Measurements from ENCODE around the gene PAX7. TPM values are rescaled to one million over a fixed set of nuclear protein-coding genes. Genes with fewer than 3 reads are reported as not detected.

Gene PAX7
- total RNA-seq, 4 donors from 2014 or later: 1.8 to 5.1 (median 3.9) TPM

DNA sequence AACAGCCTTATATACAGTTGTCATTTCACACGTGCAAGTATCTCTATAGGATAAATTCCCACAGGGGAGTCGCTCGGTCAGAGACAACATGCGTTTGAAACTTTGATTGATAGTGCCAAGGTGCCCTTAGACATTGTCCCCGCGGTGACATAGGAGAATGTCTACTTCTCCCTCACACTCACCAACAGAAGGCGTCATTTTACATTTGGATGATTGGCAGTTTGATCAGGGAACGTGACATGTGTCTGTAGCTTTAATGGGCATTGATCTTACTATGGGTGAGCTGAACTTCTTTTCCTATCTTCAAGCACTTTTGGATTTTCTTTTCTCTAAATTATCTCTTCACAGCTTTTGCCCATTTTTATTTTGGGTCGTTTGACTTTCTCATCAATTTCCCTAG is 42.6 kb upstream of the PAX7 start:
- intact Hi-C loops (cut with DNase I; ENCODE audit: low total_unique reads) (no loop called here), in situ Hi-C loops (cut with MboI; ENCODE audit: low sequenced_read_pairs in 4 of 4) (loop anchor here in 2 of 4 donors (25.0 kb wide), 1 partner anchor 224 kb away; no protein-coding TSS in a partner anchor)
- TF ChIP-seq, protein P1, sequence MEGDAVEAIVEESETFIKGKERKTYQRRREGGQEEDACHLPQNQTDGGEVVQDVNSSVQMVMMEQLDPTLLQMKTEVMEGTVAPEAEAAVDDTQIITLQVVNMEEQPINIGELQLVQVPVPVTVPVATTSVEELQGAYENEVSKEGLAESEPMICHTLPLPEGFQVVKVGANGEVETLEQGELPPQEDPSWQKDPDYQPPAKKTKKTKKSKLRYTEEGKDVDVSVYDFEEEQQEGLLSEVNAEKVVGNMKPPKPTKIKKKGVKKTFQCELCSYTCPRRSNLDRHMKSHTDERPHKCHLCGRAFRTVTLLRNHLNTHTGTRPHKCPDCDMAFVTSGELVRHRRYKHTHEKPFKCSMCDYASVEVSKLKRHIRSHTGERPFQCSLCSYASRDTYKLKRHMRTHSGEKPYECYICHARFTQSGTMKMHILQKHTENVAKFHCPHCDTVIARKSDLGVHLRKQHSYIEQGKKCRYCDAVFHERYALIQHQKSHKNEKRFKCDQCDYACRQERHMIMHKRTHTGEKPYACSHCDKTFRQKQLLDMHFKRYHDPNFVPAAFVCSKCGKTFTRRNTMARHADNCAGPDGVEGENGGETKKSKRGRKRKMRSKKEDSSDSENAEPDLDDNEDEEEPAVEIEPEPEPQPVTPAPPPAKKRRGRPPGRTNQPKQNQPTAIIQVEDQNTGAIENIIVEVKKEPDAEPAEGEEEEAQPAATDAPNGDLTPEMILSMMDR (IDR thresholded peaks at IDR 0.05 in 4 of 5, conservative IDR thresholded peaks at IDR 0.05 in 1 of 5): no peak
- no peak for TF ChIP-seq POLR2A (IDR thresholded peaks at IDR 0.05)
- DNase-seq (no peak), ATAC-seq (no peak)
- Histone ChIP-seq H3K27ac (no peak overlapping the region), H3K27me3 (peaks cover 3 to 7% (median 4%) of the 10 kb centered on the region in 3 donors), H3K9me3 (no peaks in the 10 kb centered on the region), H3K36me3 (no peaks in the 10 kb centered on the region), H3K4me3 (no peak overlapping the region), H3K4me1 (no peaks in the 10 kb centered on the region)

DNA sequence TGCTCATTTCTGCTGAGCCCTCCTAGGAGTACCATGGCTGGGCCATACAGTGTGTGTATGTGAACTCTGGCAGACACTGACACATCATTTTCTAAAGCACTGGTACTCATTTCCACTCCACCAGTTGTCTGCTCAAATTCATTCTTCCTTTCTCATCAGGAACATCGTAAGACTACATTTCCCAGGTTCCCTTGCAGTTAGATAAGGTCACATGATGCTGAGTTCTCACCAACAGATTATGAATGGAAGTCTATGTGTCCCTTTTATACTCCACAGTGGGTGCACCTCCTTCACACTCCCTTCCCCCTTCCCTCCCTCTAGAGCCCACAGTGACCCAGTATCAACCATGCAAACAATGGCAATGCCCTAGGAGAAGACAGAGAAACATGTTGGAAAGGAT is 38.3 kb upstream of the PAX7 start:
- H3K36me3 ChIP-seq: no peaks in the 10 kb centered on the region
- no peak for ATAC-seq
- no peak for DNase-seq
- TF ChIP-seq, protein P1 (IDR thresholded peaks at IDR 0.05 in 4 of 5, conservative IDR thresholded peaks at IDR 0.05 in 1 of 5): no peak
- TF ChIP-seq POLR2A (IDR thresholded peaks at IDR 0.05): no peak
- no peaks in the 10 kb centered on the region for H3K9me3 ChIP-seq
- H3K27ac ChIP-seq: no peak overlapping the region
- intact Hi-C loops (cut with DNase I; ENCODE audit: low total_unique reads): no loop called here
- H3K27me3 ChIP-seq: peaks cover 0 to 8% (median 4%) of the 10 kb centered on the region in 3 donors
- no peaks in the 10 kb centered on the region for H3K4me1 ChIP-seq
- no peak overlapping the region for H3K4me3 ChIP-seq
- in situ Hi-C loops (cut with MboI; ENCODE audit: low sequenced_read_pairs in 4 of 4): loop anchor here in 2 of 4 donors (25.0 kb wide), 1 partner anchor 220 kb away; no protein-coding TSS in a partner anchor

DNA sequence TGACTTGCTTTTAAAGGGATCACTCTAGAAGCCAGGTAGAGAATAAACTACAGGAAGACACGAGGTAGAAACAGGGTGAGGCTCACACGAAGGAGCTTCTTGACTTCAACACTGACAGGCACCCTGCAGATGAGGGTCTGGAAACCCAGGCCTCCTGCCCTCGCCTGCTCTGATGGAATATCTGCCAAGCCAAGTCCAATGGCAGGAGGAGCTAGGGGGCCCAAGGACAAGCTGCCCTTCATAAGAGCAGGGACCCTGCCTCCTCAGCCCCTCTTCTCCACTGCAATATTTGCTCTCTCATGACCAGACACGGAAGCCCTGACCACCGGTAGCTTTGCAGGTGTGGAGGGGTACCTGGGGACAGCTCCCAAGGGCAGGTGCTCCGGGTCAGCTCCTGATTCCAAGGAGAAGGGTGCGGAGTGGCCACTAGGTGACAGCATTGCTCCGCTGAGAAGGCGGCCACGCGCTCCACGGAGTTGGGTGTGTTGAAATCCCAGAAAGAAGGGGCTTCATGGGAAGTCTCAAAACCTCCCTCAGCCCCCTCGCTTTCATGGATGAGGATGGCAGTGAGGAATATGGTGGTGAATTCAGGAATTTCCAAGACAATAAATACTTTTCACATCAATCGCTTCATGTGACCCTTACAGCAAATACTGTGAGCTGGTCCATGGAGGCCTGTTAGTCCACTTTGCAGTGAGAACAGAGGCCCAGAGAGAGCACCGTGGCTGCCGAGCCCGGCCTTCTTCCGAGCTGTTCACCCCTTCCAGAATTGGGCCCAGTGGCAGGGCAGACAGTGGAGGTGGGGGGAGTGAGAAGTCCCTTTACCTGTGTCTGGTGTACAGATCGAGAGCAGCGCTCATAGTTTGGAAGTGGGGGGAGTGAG is 33.2 kb upstream of the PAX7 start:
- ATAC-seq (no peak), DNase-seq (peak; percentile 14 to 19)
- intact Hi-C loops (cut with DNase I; ENCODE audit: low total_unique reads) (loop anchor here (1.0 to 2.0 kb wide), 3 partner anchors 83 to 277 kb away; no protein-coding TSS in a partner anchor), in situ Hi-C loops (cut with MboI; ENCODE audit: low sequenced_read_pairs in 4 of 4) (loop anchor here (5.0 to 25.0 kb wide), 2 partner anchors 215 to 225 kb away; no protein-coding TSS in a partner anchor)
- H3K27ac ChIP-seq: no peak overlapping the region
- peaks cover 0 to 10% (median 9%) of the 10 kb centered on the region in 3 donors for H3K27me3 ChIP-seq
- no peaks in the 10 kb centered on the region for H3K4me1 ChIP-seq
- no peak overlapping the region for H3K4me3 ChIP-seq
- H3K36me3 ChIP-seq: no peaks in the 10 kb centered on the region
- no peaks in the 10 kb centered on the region for H3K9me3 ChIP-seq
- TF ChIP-seq POLR2A (IDR thresholded peaks at IDR 0.05): no peak
- TF ChIP-seq, protein P1 (IDR thresholded peaks at IDR 0.05 in 4 of 5, conservative IDR thresholded peaks at IDR 0.05 in 1 of 5): peak; percentile 58 to 87 (median 82)

DNA sequence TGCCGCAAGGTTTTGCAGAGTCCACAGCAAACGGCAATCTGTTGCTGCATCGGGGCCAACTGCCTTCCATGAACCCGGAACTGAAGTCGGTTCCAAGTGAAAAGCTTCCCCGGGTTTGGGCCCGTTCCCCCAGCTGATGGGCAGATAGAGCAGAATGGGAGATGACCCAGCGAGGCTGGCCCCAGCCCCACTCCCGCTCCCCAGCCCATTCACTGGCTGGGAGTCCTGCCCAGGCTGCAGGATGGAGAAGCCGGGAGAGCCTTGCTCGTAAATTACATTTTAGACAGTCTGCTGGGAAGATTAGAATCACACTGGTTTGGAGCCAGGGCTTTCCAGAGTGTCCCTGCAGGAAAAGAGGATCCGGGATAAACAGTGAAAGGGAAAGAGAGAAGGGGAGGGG is 31.6 kb upstream of the PAX7 start:
- in situ Hi-C loops (cut with MboI; ENCODE audit: low sequenced_read_pairs in 4 of 4): loop anchor here (5.0 to 25.0 kb wide), 2 partner anchors 213 to 223 kb away; no protein-coding TSS in a partner anchor
- Histone ChIP-seq H3K27ac (no peak overlapping the region), H3K36me3 (no peaks in the 10 kb centered on the region), H3K4me1 (no peaks in the 10 kb centered on the region), H3K27me3 (peaks cover 0 to 10% (median 9%) of the 10 kb centered on the region in 3 donors), H3K9me3 (no peaks in the 10 kb centered on the region), H3K4me3 (no peak overlapping the region)
- intact Hi-C loops (cut with DNase I; ENCODE audit: low total_unique reads): no loop called here
- TF ChIP-seq, protein P1 (IDR thresholded peaks at IDR 0.05 in 4 of 5, conservative IDR thresholded peaks at IDR 0.05 in 1 of 5): no peak
- TF ChIP-seq POLR2A (IDR thresholded peaks at IDR 0.05): no peak
- DNase-seq: no peak
- ATAC-seq: no peak
